Panc1 (cell line): ENCODE results near the gene GLI3. TPM values are rescaled to one million over a fixed set of nuclear protein-coding genes. Genes with fewer than 3 reads are reported as not detected.

Experiments used
- ATAC-seq: fragments of 200-7000 bp; cut with Tn5 transposase; 2 replicates; pipeline ENCODE4 v1.9.1; 2020; ENCODE audit warnings: mild to moderate bottlenecking, moderate library complexity
- BruUV-seq: library from RNA; stranded (reverse); fragments of 400-500 nt; replicated peaks from 2 replicates; lab custom pipeline; 2021; lab: Mats Ljungman, UMichigan
- CTCF ChIA-PET: fragments of 300-600 bp; sonication (Branson Sonifier 250); formaldehyde crosslinking; loops from one replicate; lab custom pipeline; 2022; ENCODE audit warnings: antibody characterized with exemption; lab: Charles Lee
- POLR2A ChIA-PET: fragments of 300-600 bp; sonication (Branson Sonifier 250); formaldehyde crosslinking; loops from one replicate; lab custom pipeline; 2022; ENCODE audit warnings: antibody characterized with exemption; lab: Charles Lee
- DNase-seq: peaks from one replicate; pipeline ENCODE4 v3.0.0-alpha.2; 2010; ENCODE audit warnings: low read depth, low spot score
- H3K27ac ChIP-seq: 2 replicates; pipeline ENCODE4 v1.5.1; 2011; ENCODE audit warnings: mild to moderate bottlenecking, low read length, inconsistent platforms
- H3K27me3 ChIP-seq: fragments of 200-500 bp; sonication (Bioruptor generic); 2 replicates; pipeline ENCODE4 v1.6.0; 2014; ENCODE audit warnings: low read length, inconsistent platforms; ENCODE audit not compliant: control insufficient read depth, insufficient read depth
- H3K36me3 ChIP-seq: fragments of 200-500 bp; sonication (Bioruptor generic); 2 replicates; pipeline ENCODE4 v1.5.1; 2014; ENCODE audit warnings: inconsistent platforms, mild to moderate bottlenecking, low read length, moderate library complexity; ENCODE audit not compliant: control insufficient read depth, insufficient read depth
- H3K4me1 ChIP-seq: 2 replicates; pipeline ENCODE4 v1.5.1; 2011; ENCODE audit warnings: inconsistent platforms, mild to moderate bottlenecking, low read length, moderate library complexity; ENCODE audit not compliant: control insufficient read depth, insufficient read depth
- H3K4me3 ChIP-seq, 2 experiments: 2 replicates each; pipeline ENCODE4 v1.5.1; 2011 to 2012; ENCODE audit warnings: low read depth in 2 of 2, low read length in 2 of 2, mild to moderate bottlenecking in 2 of 2, inconsistent platforms in 1 of 2, moderate library complexity in 1 of 2
- H3K9me3 ChIP-seq: fragments of 200-500 bp; sonication (Bioruptor generic); 2 replicates; pipeline ENCODE4 v1.5.1; 2014; ENCODE audit warnings: low read depth, mild to moderate bottlenecking, inconsistent platforms, low read length, moderate library complexity; ENCODE audit not compliant: control insufficient read depth, insufficient read depth
- CTCF ChIP-seq: fragments of 450-650 bp; IDR thresholded peaks from 2 replicates; pipeline ENCODE4 v1.5.1; 2017; ENCODE audit warnings: mild to moderate bottlenecking
- POLR2AphosphoS5 ChIP-seq: IDR thresholded peaks from 2 replicates; pipeline ENCODE4 v1.6.1; 2012; ENCODE audit warnings: mild to moderate bottlenecking, low read depth, low read length, moderate library complexity
- REST ChIP-seq, 2 experiments: IDR thresholded peaks; 2 replicates each; pipeline ENCODE4 v1.6.1; 2011 to 2012; ENCODE audit warnings: low read depth in 2 of 2, control low read depth in 1 of 2, low read length in 1 of 2, mild to moderate bottlenecking in 1 of 2, moderate library complexity in 1 of 2; ENCODE audit not compliant: insufficient read depth in 1 of 2
- SIN3A ChIP-seq: IDR thresholded peaks from 2 replicates; pipeline ENCODE4 v1.6.1; 2012; ENCODE audit warnings: low read depth, mild to moderate bottlenecking, low read length, moderate library complexity, borderline replicate concordance; ENCODE audit not compliant: insufficient read depth
- TCF7L2 ChIP-seq: IDR thresholded peaks from 2 replicates; pipeline ENCODE4 v1.6.1; 2011; ENCODE audit warnings: mild to moderate bottlenecking, low read depth, low read length, inconsistent platforms
- in situ Hi-C: cut with HindIII; loops from 2 replicates; pipeline ENCODE4 v1.10.0; 2016; ENCODE audit warnings: low sequenced_read_pairs, low pct_unique_long_range_greater_than_20kb
- intact Hi-C: fragments of 100-400 bp; cut with micrococcal nuclease; formaldehyde crosslinking; loops from one replicate; pipeline ENCODE4 v1.10.0; 2022; ENCODE audit not compliant: unreplicated experiment
- total RNA-seq: library from RNA; stranded (reverse); gene quantifications from one replicate; pipeline ENCODE4 v1.2.1, GENCODE V29; 2021; ENCODE audit not compliant: unreplicated experiment

The GLI3 gene
- total RNA-seq, 1 experiment from 2014 or later = 3.7 TPM

GRCh38 chr7:42077271-42078135, 159.5 kb downstream of the GLI3 start:
- intact Hi-C loops = no loop called here
- no peaks in the 10 kb centered on the region for H3K27me3 ChIP-seq
- TF ChIP-seq SIN3A (no peak), TCF7L2 (no peak), REST (IDR thresholded peaks at IDR 0.05; ENCODE audit: insufficient read depth in 1 of 2, low read depth in 2 of 2, low read length in 1 of 2) (no peak), POLR2AphosphoS5 (no peak), CTCF (no peak)
- no peaks in the 10 kb centered on the region for H3K36me3 ChIP-seq
- no peaks in the 10 kb centered on the region for H3K9me3 ChIP-seq
- no peak for DNase-seq
- ChIA-PET CTCF (interaction anchor here (0.8 kb wide), 1 partner anchor 11 kb away, joined by 8 read pairs; no protein-coding TSS in a partner anchor), POLR2A (no interaction called here)
- no peak overlapping the region for H3K4me3 ChIP-seq
- no peak for ATAC-seq
- in situ Hi-C loops = no loop called here
- H3K4me1 ChIP-seq = no peaks in the 10 kb centered on the region
- H3K27ac ChIP-seq = no peak overlapping the region
- no TSS peak for BruUV-seq

GRCh38 chr7:42076870-42077269, 160.1 kb downstream of the GLI3 start:
- DNase-seq (no peak), ATAC-seq (no peak)
- H3K4me1 ChIP-seq = no peaks in the 10 kb centered on the region
- intact Hi-C loops (no loop called here), in situ Hi-C loops (no loop called here)
- TF ChIP-seq SIN3A (no peak), TCF7L2 (no peak), POLR2AphosphoS5 (no peak), CTCF (no peak), REST (IDR thresholded peaks at IDR 0.05; ENCODE audit: insufficient read depth in 1 of 2, low read depth in 2 of 2, low read length in 1 of 2) (no peak)
- ChIA-PET POLR2A (no interaction called here), CTCF (no interaction called here)
- no peaks in the 10 kb centered on the region for H3K9me3 ChIP-seq
- BruUV-seq = no TSS peak
- H3K27me3 ChIP-seq = no peaks in the 10 kb centered on the region
- H3K36me3 ChIP-seq = no peaks in the 10 kb centered on the region
- H3K27ac ChIP-seq = no peak overlapping the region
- no peak overlapping the region for H3K4me3 ChIP-seq
